OCI-LY3 (cell line): ENCODE measurements around the gene TMEM176A.

Source experiments
- CTCF ChIP-seq: fragments of 200-600, 300-600 bp; sonication (generic); IDR thresholded peaks from 2 replicates; pipeline ENCODE4 v1.5.1; 2014; ENCODE audit warnings: antibody characterized with exemption, low read length, low read depth
- EZH2phosphoT487 ChIP-seq: fragments of 200-600 bp; shearing (Covaris generic); IDR thresholded peaks from 2 replicates; pipeline ENCODE4 v1.6.1; 2018; ENCODE audit warnings: antibody characterized with exemption, mixed run types, low read depth

GRCh38 chr7:150852371-150852905 lies 51.9 kb downstream of the TMEM176A start, which contains the start of gene AOC1:
- TF ChIP-seq CTCF, result no peak
- no peak for TF ChIP-seq EZH2phosphoT487
